ENCODE measurements around the gene KIAA0586.

The KIAA0586 gene

DNA sequence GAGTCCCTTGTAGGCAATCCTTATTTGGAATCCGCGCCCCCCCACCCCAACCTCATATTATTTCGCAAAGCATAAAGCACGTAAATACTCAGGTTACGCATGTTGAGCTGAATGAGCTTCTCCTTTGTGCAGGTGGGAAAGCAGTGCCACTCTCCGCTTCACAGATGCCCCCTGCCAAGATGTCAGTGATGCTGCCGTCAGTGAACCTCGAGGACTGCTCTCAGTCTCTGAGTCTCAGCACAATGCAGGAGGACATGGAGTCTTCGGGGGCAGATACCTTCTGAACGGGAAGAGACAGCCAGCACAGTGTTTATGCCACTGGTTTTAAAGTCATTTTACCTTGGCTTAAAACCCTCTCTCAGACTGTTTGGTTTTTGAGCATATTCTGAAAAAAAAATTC, 120.1 kb downstream of the KIAA0586 start:
- no peak for TF ChIP-seq CTCF (IDR thresholded peaks at IDR 0.05; ENCODE audit: low read depth, low read length)

DNA sequence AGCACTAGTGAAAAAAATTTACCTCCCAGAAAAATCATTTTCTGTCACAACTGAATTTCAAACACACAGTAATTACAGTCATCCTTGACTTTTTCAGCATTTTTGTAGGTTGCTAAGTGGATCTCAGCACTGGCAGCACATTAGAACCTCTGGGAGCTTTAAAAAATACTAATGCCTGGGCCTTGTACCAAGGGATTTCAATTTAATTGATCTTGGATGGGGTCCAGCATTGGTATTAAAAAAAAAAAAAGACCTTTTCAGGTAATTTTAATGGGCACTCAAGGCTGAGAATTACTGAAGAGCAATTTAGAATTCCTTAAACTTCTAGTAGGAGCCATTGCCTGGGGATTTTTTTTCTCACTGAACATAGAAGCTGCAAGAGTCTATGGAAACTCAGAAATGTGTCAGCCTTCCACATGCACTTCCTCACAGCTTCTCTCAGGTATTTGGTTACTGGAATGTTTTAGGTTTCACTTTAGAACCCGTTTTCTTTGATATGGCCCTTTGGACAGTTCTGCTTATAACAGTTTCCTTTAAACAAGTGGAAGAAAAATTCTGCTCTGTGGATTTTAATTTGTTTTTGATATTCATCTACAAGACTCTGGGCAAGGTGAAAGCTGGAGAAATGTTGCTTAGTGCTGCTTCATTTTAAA, 121.7 kb downstream of the KIAA0586 start:
- H3K4me3 ChIP-seq (ENCODE audit: low read depth, low read length) = no peak overlapping the region
- no peak for TF ChIP-seq CTCF (IDR thresholded peaks at IDR 0.05; ENCODE audit: low read depth, low read length)

More for the DNA sequence above, 120.1 kb downstream of the KIAA0586 start:
- no peak overlapping the region for H3K4me3 ChIP-seq (ENCODE audit: low read depth, low read length)

DNA sequence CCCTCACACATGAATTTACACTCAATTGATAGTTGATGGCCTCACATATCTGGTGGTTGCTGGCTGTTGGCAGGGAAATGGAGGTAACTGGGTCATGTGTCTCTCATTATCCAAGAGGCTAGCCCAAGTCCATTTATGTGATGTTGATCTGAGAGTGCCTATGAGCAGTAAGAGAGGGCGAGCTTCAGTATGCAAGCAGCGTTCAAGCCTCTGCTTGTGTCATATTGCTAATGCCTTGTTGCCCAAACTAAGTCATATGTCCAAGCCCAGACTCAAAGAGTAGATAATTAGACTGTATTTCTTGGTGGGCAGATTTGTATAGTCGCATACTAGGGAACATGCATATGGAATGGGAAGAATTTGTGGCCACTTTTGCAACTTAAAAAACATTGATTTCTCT, 126.4 kb downstream of the KIAA0586 start:
- TF ChIP-seq CTCF (IDR thresholded peaks at IDR 0.05; ENCODE audit: low read depth, low read length) = no peak
- no peak overlapping the region for H3K4me3 ChIP-seq (ENCODE audit: low read depth, low read length)

DNA sequence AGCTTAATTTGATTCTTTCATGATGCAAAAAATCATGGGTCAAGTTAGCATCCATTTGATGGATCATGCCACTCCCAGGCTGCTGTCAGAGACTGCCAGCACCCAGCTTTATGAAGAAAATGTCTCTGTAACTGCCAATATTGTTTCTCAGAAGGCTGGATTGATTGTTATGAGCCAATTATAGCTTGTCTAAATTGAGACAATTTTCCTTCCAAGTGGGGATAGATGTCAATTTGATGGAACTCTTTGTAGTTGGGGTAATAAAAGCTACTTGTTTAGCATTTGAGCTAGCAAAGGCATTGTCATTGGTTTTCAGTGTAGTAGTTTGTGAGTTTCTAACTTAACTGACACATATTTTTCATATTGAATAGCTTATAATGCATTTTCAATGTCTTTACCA, 128.1 kb downstream of the KIAA0586 start:
- no peak for TF ChIP-seq CTCF (IDR thresholded peaks at IDR 0.05; ENCODE audit: low read depth, low read length)
- H3K4me3 ChIP-seq (ENCODE audit: low read depth, low read length) = no peak overlapping the region

DNA sequence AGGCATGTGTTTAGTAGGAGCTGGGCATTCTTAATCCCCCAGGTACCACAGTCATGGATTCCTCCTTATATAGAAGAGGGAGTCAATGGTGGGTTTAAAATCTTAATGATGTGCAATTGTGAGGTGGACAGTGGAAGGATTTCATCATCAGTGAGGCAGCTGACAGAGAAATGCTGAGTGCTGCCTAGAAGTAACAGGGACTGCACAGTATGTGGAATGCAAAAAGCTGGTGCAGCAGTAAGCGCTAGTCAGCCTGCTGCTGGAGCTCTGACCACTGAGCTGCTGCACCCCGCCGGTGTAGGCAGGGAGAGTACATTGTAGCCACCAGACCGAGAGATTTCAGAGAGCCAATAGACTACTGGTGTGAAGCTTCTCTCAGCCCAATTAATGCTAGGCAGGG, 129.7 kb downstream of the KIAA0586 start:
- no peak overlapping the region for H3K4me3 ChIP-seq (ENCODE audit: low read depth, low read length)
- no peak for TF ChIP-seq CTCF (IDR thresholded peaks at IDR 0.05; ENCODE audit: low read depth, low read length)

- TF ChIP-seq CTCF (IDR thresholded peaks at IDR 0.05; ENCODE audit: low read depth, low read length) = no peak
- no peak overlapping the region for H3K4me3 ChIP-seq (ENCODE audit: low read depth, low read length)
Measured at GRCh38 chr14:58560208-58560607, 132.7 kb downstream of the KIAA0586 start.

- no peak for TF ChIP-seq CTCF (IDR thresholded peaks at IDR 0.05; ENCODE audit: low read depth, low read length)
- H3K4me3 ChIP-seq (ENCODE audit: low read depth, low read length) = no peak overlapping the region
Measured at GRCh38 chr14:58562141-58562540, 134.6 kb downstream of the KIAA0586 start.

All from WI38 (cell line).